ENCODE data around the gene PTPRU.

Gene PTPRU

GRCh38 chr1:29239142-29239541 is 2.8 kb downstream of the PTPRU start:
- Histone ChIP-seq H3K9me3 (ENCODE audit: control insufficient read depth, low read length) (no peaks in the 10 kb centered on the region), H3K4me1 (peaks cover 7% of the 10 kb centered on the region), H2AFZ (no peak overlapping the region), H3K79me2 (no peaks in the 10 kb centered on the region), H3K36me3 (ENCODE audit: control insufficient read depth, insufficient read depth, low read length) (no peaks in the 10 kb centered on the region), H3K27ac (no peak overlapping the region), H3K4me3 (ENCODE audit: low read depth, low read length) (no peak overlapping the region), H3K4me2 (ENCODE audit: low read length) (no peak overlapping the region), H3K27me3 (ENCODE audit: control insufficient read depth, insufficient read depth, low read length) (no peaks in the 10 kb centered on the region), H3K9ac (no peak overlapping the region)
- TF ChIP-seq CTCF (IDR thresholded peaks at IDR 0.05) = no peak

- H3K4me3 ChIP-seq (ENCODE audit: low read depth, low read length) = no peak overlapping the region
- no peak overlapping the region for H2AFZ ChIP-seq
- no peaks in the 10 kb centered on the region for H3K79me2 ChIP-seq
- no peaks in the 10 kb centered on the region for H3K36me3 ChIP-seq (ENCODE audit: control insufficient read depth, insufficient read depth, low read length)
- no peak for TF ChIP-seq CTCF (IDR thresholded peaks at IDR 0.05)
- no peaks in the 10 kb centered on the region for H3K27me3 ChIP-seq (ENCODE audit: control insufficient read depth, insufficient read depth, low read length)
- H3K27ac ChIP-seq = no peak overlapping the region
- no peak overlapping the region for H3K9ac ChIP-seq
- H3K9me3 ChIP-seq (ENCODE audit: control insufficient read depth, low read length) = no peaks in the 10 kb centered on the region
- H3K4me1 ChIP-seq = peaks cover 7% of the 10 kb centered on the region
- H3K4me2 ChIP-seq (ENCODE audit: low read length) = no peak overlapping the region
Measured at GRCh38 chr1:29240400-29240837, 4.1 kb downstream of the PTPRU start.

- Histone ChIP-seq H3K9ac (no peak overlapping the region), H2AFZ (no peak overlapping the region), H3K4me3 (ENCODE audit: low read depth, low read length) (no peak overlapping the region), H3K27ac (no peak overlapping the region), H3K4me2 (ENCODE audit: low read length) (no peak overlapping the region), H3K36me3 (ENCODE audit: control insufficient read depth, insufficient read depth, low read length) (no peaks in the 10 kb centered on the region), H3K27me3 (ENCODE audit: control insufficient read depth, insufficient read depth, low read length) (no peaks in the 10 kb centered on the region), H3K79me2 (no peaks in the 10 kb centered on the region), H3K9me3 (ENCODE audit: control insufficient read depth, low read length) (no peaks in the 10 kb centered on the region), H3K4me1 (peaks cover 4% of the 10 kb centered on the region)
- no peak for TF ChIP-seq CTCF (IDR thresholded peaks at IDR 0.05)
Measured at GRCh38 chr1:29240986-29241385, 4.7 kb downstream of the PTPRU start.

GRCh38 chr1:29243023-29243870 is 6.9 kb downstream of the PTPRU start:
- Histone ChIP-seq H3K9me3 (ENCODE audit: control insufficient read depth, low read length) (no peaks in the 10 kb centered on the region), H3K36me3 (ENCODE audit: control insufficient read depth, insufficient read depth, low read length) (no peaks in the 10 kb centered on the region), H3K27me3 (ENCODE audit: control insufficient read depth, insufficient read depth, low read length) (no peaks in the 10 kb centered on the region), H3K4me3 (ENCODE audit: low read depth, low read length) (no peak overlapping the region), H3K9ac (no peak overlapping the region), H3K4me1 (peaks cover 3% of the 10 kb centered on the region), H3K79me2 (no peaks in the 10 kb centered on the region), H3K27ac (no peak overlapping the region), H3K4me2 (ENCODE audit: low read length) (no peak overlapping the region), H2AFZ (no peak overlapping the region)
- TF ChIP-seq CTCF (IDR thresholded peaks at IDR 0.05) = no peak

- Histone ChIP-seq H3K9ac (no peak overlapping the region), H3K4me3 (ENCODE audit: low read depth, low read length) (no peak overlapping the region), H3K27ac (no peak overlapping the region), H3K27me3 (ENCODE audit: control insufficient read depth, insufficient read depth, low read length) (no peaks in the 10 kb centered on the region), H3K9me3 (ENCODE audit: control insufficient read depth, low read length) (no peaks in the 10 kb centered on the region), H3K4me2 (ENCODE audit: low read length) (no peak overlapping the region), H2AFZ (no peak overlapping the region), H3K4me1 (no peaks in the 10 kb centered on the region), H3K79me2 (no peaks in the 10 kb centered on the region), H3K36me3 (ENCODE audit: control insufficient read depth, insufficient read depth, low read length) (no peaks in the 10 kb centered on the region)
- no peak for TF ChIP-seq CTCF (IDR thresholded peaks at IDR 0.05)
Measured at GRCh38 chr1:29243871-29244200, 7.5 kb downstream of the PTPRU start.

Data from parathyroid adenoma (tissue), 2 donors.